CD14-positive monocyte (primary cell): ENCODE measurements around the gene AGBL1. TPM values are rescaled to one million over a fixed set of nuclear protein-coding genes. Genes with fewer than 3 reads are reported as not detected.

Source experiments
- DNase-seq, 3 donors: peaks; one replicate each; pipeline ENCODE4 v3.0.0-alpha.2; 2011 to 2022
- H2AFZ ChIP-seq: 2 replicates; pipeline ENCODE4 v1.6.0; 2012; ENCODE audit warnings: mild to moderate bottlenecking, low read depth, low read length, inconsistent platforms; ENCODE audit not compliant: insufficient read depth, poor library complexity, severe bottlenecking
- H3K27ac ChIP-seq, 2 donors: 1 replicate in 1 of 2; 2 replicates in 1 of 2; pipeline ENCODE4 v1.5.1; 2012 to 2013; ENCODE audit warnings: low read length in 2 of 2, control low read depth in 1 of 2, inconsistent platforms in 1 of 2, low read depth in 1 of 2, mild to moderate bottlenecking in 1 of 2
- H3K27me3 ChIP-seq, 2 donors: one replicate each; pipeline versions ENCODE4 v1.6.0 to v1.6.1; 2011 to 2013; ENCODE audit warnings: low read length in 2 of 2; ENCODE audit not compliant: control insufficient read depth in 2 of 2, insufficient read depth in 2 of 2
- H3K36me3 ChIP-seq, 2 donors: replicated peaks in 1 of 2; 1 replicate in 1 of 2; 2 replicates in 1 of 2; pipeline versions ENCODE4 v1.5.1 to v1.6.1; 2012 to 2013; ENCODE audit warnings: low read length in 2 of 2, control low read depth in 1 of 2, inconsistent platforms in 1 of 2, mild to moderate bottlenecking in 1 of 2; ENCODE audit not compliant: insufficient read depth in 2 of 2, control insufficient read depth in 1 of 2
- H3K4me1 ChIP-seq, 2 donors: 1 replicate in 1 of 2; 2 replicates in 1 of 2; pipeline versions ENCODE4 v1.5.1 to v1.6.1; 2012 to 2013; ENCODE audit warnings: low read length in 2 of 2, control low read depth in 1 of 2, inconsistent platforms in 1 of 2, mild to moderate bottlenecking in 1 of 2, moderate library complexity in 1 of 2; ENCODE audit not compliant: insufficient read depth in 2 of 2, control insufficient read depth in 1 of 2
- H3K4me2 ChIP-seq: replicated peaks from 2 replicates; pipeline ENCODE3; 2012; ENCODE audit warnings: low read length, moderate library complexity, mild to moderate bottlenecking; ENCODE audit not compliant: poor library complexity, severe bottlenecking; ENCODE audit errors: extremely low read depth
- H3K4me3 ChIP-seq, 3 experiments: fragments of 200-600 bp in 1 of 3; sonication (generic) in 1 of 3; replicated peaks in 1 of 3; 1 replicate in 2 of 3; 2 replicates in 1 of 3; pipeline ENCODE4 v1.5.1; 2011 to 2013; ENCODE audit warnings: low read length in 3 of 3, mild to moderate bottlenecking in 3 of 3, control low read depth in 2 of 3, low read depth in 2 of 3, inconsistent platforms in 1 of 3, moderate library complexity in 1 of 3
- H3K79me2 ChIP-seq: 2 replicates; pipeline ENCODE4 v1.6.0; 2012; ENCODE audit warnings: mild to moderate bottlenecking, control low read depth, inconsistent platforms, low read length, moderate library complexity; ENCODE audit not compliant: insufficient read depth
- H3K9ac ChIP-seq: 2 replicates; pipeline ENCODE4 v1.6.0; 2017; ENCODE audit warnings: low read length, mild to moderate bottlenecking; ENCODE audit not compliant: insufficient read depth, poor library complexity, severe bottlenecking
- H3K9me3 ChIP-seq, 2 donors: replicated peaks in 1 of 2; 1 replicate in 1 of 2; 2 replicates in 1 of 2; pipeline versions ENCODE4 v1.5.1 to v1.6.1; 2012 to 2013; ENCODE audit warnings: low read length in 2 of 2, control low read depth in 1 of 2; ENCODE audit not compliant: control insufficient read depth in 1 of 2, insufficient read depth in 1 of 2
- H4K20me1 ChIP-seq: 2 replicates; pipeline ENCODE4 v1.6.0; 2012; ENCODE audit warnings: mild to moderate bottlenecking, low read length, control low read depth, moderate library complexity; ENCODE audit not compliant: insufficient read depth
- H3K27ac Mint-ChIP-seq, 7 donors: one replicate each; pipeline ENCODE4 v1.8.0; 2020; ENCODE audit warnings: mild to moderate bottlenecking in 7 of 7, mixed read lengths in 7 of 7, moderate library complexity in 6 of 7, inconsistent platforms in 2 of 7
- H3K27me3 Mint-ChIP-seq, 3 donors: one replicate each; pipeline ENCODE4 v1.8.0; 2021 to 2022; ENCODE audit warnings: low read depth in 3 of 3, mild to moderate bottlenecking in 3 of 3, mixed read lengths in 3 of 3, moderate library complexity in 3 of 3, inconsistent platforms in 1 of 3
- H3K36me3 Mint-ChIP-seq, 2 donors: one replicate each; pipeline ENCODE4 v1.8.0; 2020; ENCODE audit warnings: mixed read lengths in 2 of 2, inconsistent platforms in 1 of 2, mild to moderate bottlenecking in 1 of 2
- H3K4me1 Mint-ChIP-seq: one replicate; pipeline ENCODE4 v1.8.0; 2020; ENCODE audit warnings: mild to moderate bottlenecking, mixed read lengths
- H3K4me3 Mint-ChIP-seq, 2 donors: one replicate each; pipeline ENCODE4 v1.8.0; 2020; ENCODE audit warnings: mild to moderate bottlenecking in 2 of 2, mixed read lengths in 2 of 2, moderate library complexity in 1 of 2
- H3K9me3 Mint-ChIP-seq, 7 donors: one replicate each; pipeline ENCODE4 v1.8.0; 2020 to 2022; ENCODE audit warnings: mixed read lengths in 7 of 7, mild to moderate bottlenecking in 6 of 7, moderate library complexity in 6 of 7, inconsistent platforms in 2 of 7
- WGBS: methylation state at CpG from one replicate; pipeline ENCODE4 v1.1.5; 2013; ENCODE audit warnings: missing lambda C conversion rate; ENCODE audit not compliant: insufficient coverage; 5-methylcytosine and 5-hydroxymethylcytosine counted together
- intact Hi-C, 2 donors: fragments of 100-400 bp; cut with micrococcal nuclease; formaldehyde crosslinking; loops; one replicate each; pipeline versions ENCODE4 v1.15.0 to v1.15.1; 2023
- polyA plus RNA-seq, 3 donors: library from polyadenylated mRNA; depleted of rRNA in 1 of 3; unstranded in 2 of 3; stranded (reverse) in 1 of 3; fragments of 300-500 nt in 2 of 3; fragments of >200 nt in 1 of 3; fragmentation: Illumina TruSeq in 2 of 3; gene quantifications; 1 replicate in 2 of 3; 2 replicates in 1 of 3; pipeline ENCODE4 v1.2.3, GENCODE V29; 2012 to 2021
- TF ChIP-seq, protein P1 (sequence below): fragments of 200-600 bp; IDR thresholded peaks from one replicate; pipeline ENCODE4 v1.8.0; 2022; ENCODE audit warnings: antibody characterized with exemption, mild to moderate bottlenecking

The AGBL1 gene
- polyA plus RNA-seq, 3 donors, result not detected

- Mint-ChIP-seq H3K36me3 (no peaks in the 10 kb centered on the region), H3K9me3 (peaks cover 0 to 11% (median 4%) of the 10 kb centered on the region in 7 donors), H3K4me3 (no peak overlapping the region), H3K27me3 (peaks cover 0 to 2% (median 0%) of the 10 kb centered on the region in 3 donors), H3K27ac (no peak overlapping the region), H3K4me1 (no peaks in the 10 kb centered on the region)
- H3K4me3 ChIP-seq, result no peak overlapping the region
- no peak overlapping the region for H3K27ac ChIP-seq
- no peak overlapping the region for H3K9ac ChIP-seq
- intact Hi-C loops, result no loop called here
- TF ChIP-seq, protein P1, sequence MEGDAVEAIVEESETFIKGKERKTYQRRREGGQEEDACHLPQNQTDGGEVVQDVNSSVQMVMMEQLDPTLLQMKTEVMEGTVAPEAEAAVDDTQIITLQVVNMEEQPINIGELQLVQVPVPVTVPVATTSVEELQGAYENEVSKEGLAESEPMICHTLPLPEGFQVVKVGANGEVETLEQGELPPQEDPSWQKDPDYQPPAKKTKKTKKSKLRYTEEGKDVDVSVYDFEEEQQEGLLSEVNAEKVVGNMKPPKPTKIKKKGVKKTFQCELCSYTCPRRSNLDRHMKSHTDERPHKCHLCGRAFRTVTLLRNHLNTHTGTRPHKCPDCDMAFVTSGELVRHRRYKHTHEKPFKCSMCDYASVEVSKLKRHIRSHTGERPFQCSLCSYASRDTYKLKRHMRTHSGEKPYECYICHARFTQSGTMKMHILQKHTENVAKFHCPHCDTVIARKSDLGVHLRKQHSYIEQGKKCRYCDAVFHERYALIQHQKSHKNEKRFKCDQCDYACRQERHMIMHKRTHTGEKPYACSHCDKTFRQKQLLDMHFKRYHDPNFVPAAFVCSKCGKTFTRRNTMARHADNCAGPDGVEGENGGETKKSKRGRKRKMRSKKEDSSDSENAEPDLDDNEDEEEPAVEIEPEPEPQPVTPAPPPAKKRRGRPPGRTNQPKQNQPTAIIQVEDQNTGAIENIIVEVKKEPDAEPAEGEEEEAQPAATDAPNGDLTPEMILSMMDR, result no peak
- H4K20me1 ChIP-seq, result no peaks in the 10 kb centered on the region
- H3K4me2 ChIP-seq, result no peak overlapping the region
- no peaks in the 10 kb centered on the region for H3K79me2 ChIP-seq
- H2AFZ ChIP-seq, result no peak overlapping the region
- H3K27me3 ChIP-seq, result no peaks in the 10 kb centered on the region
- no peak for DNase-seq
- H3K36me3 ChIP-seq, result no peaks in the 10 kb centered on the region
- 77% methylated on average over 5 of the region's 7 CpGs for WGBS
- no peaks in the 10 kb centered on the region for H3K4me1 ChIP-seq
- H3K9me3 ChIP-seq, result peaks cover 0 to 8% of the 10 kb centered on the region in 2 donors
Measured at GRCh38 chr15:86608461-86609205, 529.0 kb downstream of the AGBL1 start.

GRCh38 chr15:86609275-86609674, 529.6 kb downstream of the AGBL1 start:
- H3K4me2 ChIP-seq, result no peak overlapping the region
- Mint-ChIP-seq H3K36me3 (no peaks in the 10 kb centered on the region), H3K27me3 (peaks cover 0 to 2% (median 0%) of the 10 kb centered on the region in 3 donors), H3K27ac (no peak overlapping the region), H3K4me1 (no peaks in the 10 kb centered on the region), H3K9me3 (peaks cover 0 to 11% (median 4%) of the 10 kb centered on the region in 7 donors), H3K4me3 (no peak overlapping the region)
- no peaks in the 10 kb centered on the region for H3K79me2 ChIP-seq
- H3K4me1 ChIP-seq, result no peaks in the 10 kb centered on the region
- H3K9me3 ChIP-seq, result peaks cover 0 to 8% of the 10 kb centered on the region in 2 donors
- no peak overlapping the region for H2AFZ ChIP-seq
- no peaks in the 10 kb centered on the region for H3K27me3 ChIP-seq
- intact Hi-C loops, result no loop called here
- no peak overlapping the region for H3K9ac ChIP-seq
- TF ChIP-seq, protein P1, result no peak
- no peak overlapping the region for H3K4me3 ChIP-seq
- H3K27ac ChIP-seq, result no peak overlapping the region
- DNase-seq, result no peak
- no peaks in the 10 kb centered on the region for H3K36me3 ChIP-seq
- H4K20me1 ChIP-seq, result no peaks in the 10 kb centered on the region
- no CpG with 5 or more reads among the region's 3 CpGs for WGBS
